Thyroid gland (tissue), 4 donors: Measurements from ENCODE around the gene SBNO1.

Experiments used
- CTCF ChIP-seq, 6 experiments: fragments of 200-600 bp in 3 of 6; fragments of 450-650 bp in 3 of 6; sonication (generic) in 3 of 6; IDR thresholded peaks; one replicate each; pipeline ENCODE4 v1.5.1; 2016 to 2019; ENCODE audit warnings: antibody characterized with exemption in 6 of 6, mild to moderate bottlenecking in 2 of 6, inconsistent platforms in 1 of 6, moderate library complexity in 1 of 6
- POLR2A ChIP-seq, 2 donors: fragments of 450-650 bp; IDR thresholded peaks; one replicate each; pipeline ENCODE4 v1.6.1; 2017; ENCODE audit warnings: antibody characterized with exemption in 2 of 2, mild to moderate bottlenecking in 2 of 2, moderate library complexity in 1 of 2

GRCh38 chr12:123382684-123383083 lies 18.0 kb upstream of the SBNO1 start:
- no peak for TF ChIP-seq CTCF (IDR thresholded peaks at IDR 0.05)
- TF ChIP-seq POLR2A (IDR thresholded peaks at IDR 0.05) = no peak
